Neural cell (in vitro differentiated cells): ENCODE results near the gene MEDAG. TPM values are rescaled to one million over a fixed set of nuclear protein-coding genes. Genes with fewer than 3 reads are reported as not detected.

Source experiments
- H2AFZ ChIP-seq: fragments of 200-600, 300-800 bp; sonication (generic), shearing (Covaris generic); 2 replicates; pipeline ENCODE4 v1.6.0; 2014; ENCODE audit warnings: low read depth, mild to moderate bottlenecking, antibody characterized with exemption, low read length, moderate library complexity
- H3F3A ChIP-seq: fragments of 200-600 bp; shearing (Covaris generic); 2 replicates; pipeline ENCODE4 v1.6.1; 2016; ENCODE audit warnings: mild to moderate bottlenecking, moderate library complexity, mixed read lengths, antibody characterized with exemption, low read length; ENCODE audit not compliant: insufficient read depth, poor library complexity, severe bottlenecking
- H3K27ac ChIP-seq: fragments of 200-600, 300-800 bp; sonication (generic), shearing (Covaris generic); 2 replicates; pipeline ENCODE4 v1.5.1; 2014; ENCODE audit warnings: mild to moderate bottlenecking, low read length, moderate library complexity
- H3K27me3 ChIP-seq: fragments of 300-800, 200-600 bp; sonication (generic), shearing (Covaris generic); 2 replicates; pipeline ENCODE4 v1.6.0; 2014; ENCODE audit warnings: mild to moderate bottlenecking, low read depth, low read length, moderate library complexity; ENCODE audit not compliant: insufficient read depth
- H3K36me3 ChIP-seq: fragments of 300-800, 200-600 bp; sonication (generic), shearing (Covaris generic); 2 replicates; pipeline ENCODE4 v1.5.1; 2014; ENCODE audit warnings: mild to moderate bottlenecking, antibody characterized with exemption, low read length, moderate library complexity; ENCODE audit not compliant: insufficient read depth
- H3K4me2 ChIP-seq: fragments of 300-800, 200-600 bp; sonication (generic), shearing (Covaris generic); 2 replicates; pipeline ENCODE4 v1.6.0; 2014; ENCODE audit warnings: mild to moderate bottlenecking, low read length
- H3K4me3 ChIP-seq: fragments of 300-800, 200-600 bp; sonication (generic), shearing (Covaris generic); 2 replicates; pipeline ENCODE4 v1.5.1; 2014; ENCODE audit warnings: mild to moderate bottlenecking, low read length, moderate library complexity
- H3K79me2 ChIP-seq: fragments of 200-600 bp; shearing (Covaris generic); replicated peaks from 2 replicates; pipeline ENCODE4 v1.6.0; 2014; ENCODE audit warnings: mild to moderate bottlenecking, low read length, moderate library complexity; ENCODE audit not compliant: insufficient read depth
- H3K9ac ChIP-seq: fragments of 300-800, 200-600 bp; sonication (generic), shearing (Covaris generic); 2 replicates; pipeline ENCODE4 v1.6.1; 2016; ENCODE audit warnings: mild to moderate bottlenecking, low read length, mixed read lengths
- H3K9me2 ChIP-seq: fragments of 200-600 bp; shearing (Covaris generic); 2 replicates; pipeline ENCODE4 v1.6.1; 2016; ENCODE audit warnings: mild to moderate bottlenecking, low read length, mixed read lengths; ENCODE audit not compliant: insufficient read depth
- H3K9me3 ChIP-seq: fragments of 200-600, 300-800 bp; sonication (generic), shearing (Covaris generic); 2 replicates; pipeline ENCODE4 v1.6.1; 2016; ENCODE audit warnings: mild to moderate bottlenecking, mixed run types, low read length, moderate library complexity, mixed read lengths
- H4K20me1 ChIP-seq: fragments of 200-600 bp; shearing (Covaris generic); 2 replicates; pipeline ENCODE4 v1.6.1; 2016; ENCODE audit warnings: mild to moderate bottlenecking, mixed run types; ENCODE audit not compliant: insufficient read depth
- EP300 ChIP-seq: fragments of 450-650 bp; conservative IDR thresholded peaks from 2 replicates; pipeline ENCODE4 v1.6.1; 2014; ENCODE audit warnings: antibody characterized with exemption, mild to moderate bottlenecking, moderate library complexity; ENCODE audit not compliant: poor library complexity, severe bottlenecking
- EZH2 ChIP-seq: fragments of 200-600, 300-800 bp; shearing (Covaris generic), sonication (generic); IDR thresholded peaks from 2 replicates; pipeline ENCODE4 v1.6.1; 2014; ENCODE audit warnings: antibody characterized with exemption, low read length, borderline replicate concordance, mild to moderate bottlenecking; ENCODE audit not compliant: insufficient read depth, poor library complexity, severe bottlenecking
- MXI1 ChIP-seq: fragments of 450-650 bp; conservative IDR thresholded peaks from 2 replicates; pipeline ENCODE4 v1.6.1; 2014; ENCODE audit warnings: antibody characterized with exemption, mild to moderate bottlenecking; ENCODE audit not compliant: poor library complexity, severe bottlenecking
- POLR2AphosphoS5 ChIP-seq: IDR thresholded peaks from 2 replicates; pipeline ENCODE4 v1.6.1; 2012
- RAD21 ChIP-seq: fragments of 450-650 bp; conservative IDR thresholded peaks from 2 replicates; pipeline ENCODE4 v1.6.1; 2014; ENCODE audit warnings: antibody characterized with exemption, mild to moderate bottlenecking, moderate library complexity
- REST ChIP-seq: IDR thresholded peaks from 2 replicates; pipeline ENCODE4 v1.6.1; 2012; ENCODE audit warnings: borderline replicate concordance
- SMC3 ChIP-seq: fragments of 450-650 bp; conservative IDR thresholded peaks from 2 replicates; pipeline ENCODE4 v1.6.1; 2014; ENCODE audit warnings: antibody characterized with exemption, mild to moderate bottlenecking, moderate library complexity; ENCODE audit not compliant: poor library complexity
- TAF1 ChIP-seq: IDR thresholded peaks from 2 replicates; pipeline ENCODE4 v1.6.1; 2012; ENCODE audit warnings: low read depth
- polyA plus RNA-seq: library from polyadenylated mRNA; depleted of rRNA; stranded (reverse); fragments of >200 nt; gene quantifications from 2 replicates; pipeline ENCODE4 v1.2.3, GENCODE V29; 2014
- TF ChIP-seq, protein P1 (sequence below): fragments of 450-650 bp; IDR thresholded peaks from 2 replicates; pipeline ENCODE4 v1.5.1; 2014; ENCODE audit warnings: antibody characterized with exemption, mild to moderate bottlenecking, moderate library complexity; ENCODE audit not compliant: poor library complexity, severe bottlenecking

MEDAG gene
- polyA plus RNA-seq, 1 donor from 2014 or later = not detected

DNA sequence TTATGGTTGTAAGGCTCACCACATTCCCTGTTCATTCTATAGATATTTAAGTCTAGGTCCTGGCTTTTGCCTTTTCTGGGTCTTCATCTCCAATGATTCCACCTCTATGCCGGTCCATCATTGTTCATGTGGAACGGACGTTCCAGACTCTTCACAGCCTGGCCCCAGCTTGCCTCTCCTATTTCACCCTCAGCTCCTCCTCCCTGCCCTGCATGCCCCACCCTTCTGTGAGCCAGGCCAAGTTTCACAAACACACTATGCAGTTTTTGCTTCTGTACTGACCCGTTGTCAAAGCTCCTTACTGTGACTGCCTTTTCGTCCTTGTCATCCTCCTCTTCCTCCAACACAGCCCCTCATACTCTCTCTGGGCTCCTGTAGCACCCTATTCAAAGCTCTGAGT, 57.7 kb downstream of the MEDAG start:
- Histone ChIP-seq H4K20me1 (no peaks in the 10 kb centered on the region), H2AFZ (no peak overlapping the region), H3K9ac (no peak overlapping the region), H3K27me3 (no peaks in the 10 kb centered on the region), H3K9me2 (no peaks in the 10 kb centered on the region), H3K9me3 (no peaks in the 10 kb centered on the region), H3F3A (no peaks in the 10 kb centered on the region), H3K79me2 (no peaks in the 10 kb centered on the region), H3K36me3 (no peaks in the 10 kb centered on the region), H3K4me2 (no peak overlapping the region), H3K27ac (no peak overlapping the region), H3K4me3 (no peak overlapping the region)
- TF ChIP-seq RAD21 = no peak
- TF ChIP-seq, protein P1, sequence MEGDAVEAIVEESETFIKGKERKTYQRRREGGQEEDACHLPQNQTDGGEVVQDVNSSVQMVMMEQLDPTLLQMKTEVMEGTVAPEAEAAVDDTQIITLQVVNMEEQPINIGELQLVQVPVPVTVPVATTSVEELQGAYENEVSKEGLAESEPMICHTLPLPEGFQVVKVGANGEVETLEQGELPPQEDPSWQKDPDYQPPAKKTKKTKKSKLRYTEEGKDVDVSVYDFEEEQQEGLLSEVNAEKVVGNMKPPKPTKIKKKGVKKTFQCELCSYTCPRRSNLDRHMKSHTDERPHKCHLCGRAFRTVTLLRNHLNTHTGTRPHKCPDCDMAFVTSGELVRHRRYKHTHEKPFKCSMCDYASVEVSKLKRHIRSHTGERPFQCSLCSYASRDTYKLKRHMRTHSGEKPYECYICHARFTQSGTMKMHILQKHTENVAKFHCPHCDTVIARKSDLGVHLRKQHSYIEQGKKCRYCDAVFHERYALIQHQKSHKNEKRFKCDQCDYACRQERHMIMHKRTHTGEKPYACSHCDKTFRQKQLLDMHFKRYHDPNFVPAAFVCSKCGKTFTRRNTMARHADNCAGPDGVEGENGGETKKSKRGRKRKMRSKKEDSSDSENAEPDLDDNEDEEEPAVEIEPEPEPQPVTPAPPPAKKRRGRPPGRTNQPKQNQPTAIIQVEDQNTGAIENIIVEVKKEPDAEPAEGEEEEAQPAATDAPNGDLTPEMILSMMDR = no peak
- TF ChIP-seq MXI1 = no peak
- no peak for TF ChIP-seq TAF1
- no peak for TF ChIP-seq EP300
- no peak for TF ChIP-seq SMC3
- TF ChIP-seq EZH2 = no peak
- TF ChIP-seq REST = no peak
- no peak for TF ChIP-seq POLR2AphosphoS5

- no peaks in the 10 kb centered on the region for H3K79me2 ChIP-seq
- no peak overlapping the region for H3K4me3 ChIP-seq
- H3K9me2 ChIP-seq = no peaks in the 10 kb centered on the region
- no peak overlapping the region for H3K27ac ChIP-seq
- no peaks in the 10 kb centered on the region for H3K9me3 ChIP-seq
- TF ChIP-seq RAD21 (no peak), SMC3 (no peak), REST (no peak), TAF1 (no peak), EP300 (no peak), MXI1 (no peak), EZH2 (no peak), POLR2AphosphoS5 (no peak)
- TF ChIP-seq, protein P1 = no peak
- H2AFZ ChIP-seq = no peak overlapping the region
- no peaks in the 10 kb centered on the region for H3F3A ChIP-seq
- H3K36me3 ChIP-seq = no peaks in the 10 kb centered on the region
- no peaks in the 10 kb centered on the region for H3K27me3 ChIP-seq
- H3K9ac ChIP-seq = no peak overlapping the region
- H4K20me1 ChIP-seq = no peaks in the 10 kb centered on the region
- H3K4me2 ChIP-seq = no peak overlapping the region
Measured at GRCh38 chr13:30965380-30965779, 59.3 kb downstream of the MEDAG start.
